ENCODE data around the gene LRTM2.

The LRTM2 gene

DNA sequence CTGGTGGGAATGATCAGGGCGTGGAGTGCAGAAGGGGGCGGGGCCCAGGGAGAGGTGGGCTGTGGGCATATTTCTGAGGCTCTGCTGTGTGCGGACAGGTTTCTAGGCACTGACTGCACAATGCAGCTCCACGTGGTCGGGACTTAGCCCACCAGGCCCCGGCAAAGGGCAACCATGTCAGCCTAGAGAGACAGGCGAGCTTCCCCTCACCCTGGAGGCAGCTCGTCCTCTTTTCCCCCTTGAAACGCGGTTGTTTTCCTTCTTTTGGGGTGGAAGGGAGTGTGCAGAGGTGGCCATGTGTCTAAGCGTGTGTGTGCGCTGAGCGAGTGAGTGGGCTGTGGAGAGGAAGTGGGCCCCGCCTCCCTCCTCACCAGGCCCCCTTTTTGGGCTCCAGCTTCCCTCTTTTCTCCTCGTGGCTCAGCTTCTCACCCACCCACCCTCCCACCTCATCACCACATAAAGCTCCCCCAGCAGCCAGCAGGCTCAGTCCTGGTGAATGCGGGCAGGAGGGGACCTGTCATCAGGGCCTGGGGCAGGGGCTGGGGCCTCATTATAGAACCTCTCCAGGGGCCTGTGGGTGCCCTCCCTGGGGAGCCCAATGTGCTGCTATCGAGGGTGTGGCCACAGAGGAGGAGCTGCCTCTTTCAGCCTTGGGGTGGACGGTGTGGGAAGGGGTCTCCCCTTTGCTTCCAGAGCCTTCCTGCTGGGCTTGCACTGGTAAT is 22.0 kb downstream of the LRTM2 start:
- DNase-seq (ENCODE audit: low read depth in 3 of 3): no peak

DNA sequence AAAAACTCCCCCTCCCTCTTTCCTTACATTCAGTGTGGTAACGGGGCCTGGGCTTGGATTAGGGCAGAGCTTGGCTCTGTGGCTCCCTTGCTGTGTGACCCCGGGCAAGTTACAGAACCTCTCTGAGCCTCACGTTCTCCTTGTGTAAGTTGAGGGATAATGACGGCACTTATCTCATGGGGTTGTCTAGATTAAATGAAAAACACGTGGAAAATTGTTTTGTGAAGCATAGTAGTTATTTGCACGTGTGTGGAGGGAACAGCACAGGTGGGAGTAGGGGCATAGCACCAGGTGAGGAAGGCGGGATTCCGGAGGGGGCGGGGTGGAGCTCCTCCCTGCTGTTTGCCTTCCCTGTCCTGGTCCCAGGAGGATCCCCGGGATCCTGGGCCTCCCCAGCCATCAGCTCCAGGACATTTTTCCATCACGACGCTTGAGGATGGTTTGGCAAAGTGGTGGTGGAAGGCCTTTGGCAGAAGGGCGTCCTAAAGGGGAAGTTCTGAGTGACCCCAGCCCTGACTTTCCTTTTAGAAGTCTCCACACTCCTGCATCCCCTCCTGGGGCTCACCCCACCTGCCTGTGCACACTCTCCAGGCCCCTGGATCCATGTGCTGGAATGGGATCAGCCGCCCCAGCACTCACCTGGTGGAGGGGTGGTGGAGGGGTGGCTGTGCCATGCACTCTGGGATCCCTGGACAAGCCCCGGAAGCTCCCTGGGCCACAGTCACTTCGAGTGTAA is 22.7 kb downstream of the LRTM2 start:
- no peak for DNase-seq (ENCODE audit: low read depth in 3 of 3)

DNA sequence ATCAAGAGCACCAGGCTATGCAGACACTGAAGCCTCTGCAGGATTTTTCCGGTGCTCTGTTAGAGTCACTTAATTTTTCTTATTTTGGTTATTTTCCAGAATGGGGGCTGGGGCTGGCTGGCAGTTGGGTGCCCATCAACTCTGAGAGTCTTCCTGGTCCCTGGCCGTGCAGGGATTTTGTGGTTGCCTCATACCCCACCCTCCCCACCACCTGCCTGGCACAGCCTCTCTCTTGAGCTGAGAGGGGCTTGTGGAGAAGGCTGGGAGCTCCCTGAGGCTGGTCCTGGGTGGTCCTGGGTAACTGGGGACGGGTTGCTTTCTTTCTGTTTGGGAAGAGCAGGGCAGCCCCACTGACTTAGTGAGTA is 23.3 kb downstream of the LRTM2 start:
- no peak for DNase-seq (ENCODE audit: low read depth in 3 of 3)

DNA sequence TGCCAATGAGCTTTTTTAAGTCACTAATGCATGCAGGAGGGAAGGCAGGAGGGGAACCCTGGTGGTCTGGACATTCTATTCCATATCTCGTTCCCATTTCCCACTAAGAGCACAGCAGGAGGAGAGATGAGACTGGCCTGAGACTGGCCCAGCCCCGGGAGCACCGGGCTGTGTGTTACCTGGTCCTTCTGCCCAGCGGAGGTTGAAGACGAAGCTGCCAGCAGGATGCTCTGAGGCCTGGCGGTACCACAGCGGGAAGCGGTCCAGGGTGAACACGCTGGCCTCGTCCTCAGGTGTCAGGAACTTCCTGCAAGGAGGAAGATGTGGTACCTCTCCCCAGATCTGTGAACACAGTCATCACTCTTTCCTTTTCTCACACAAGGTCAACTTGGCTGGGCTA is 23.9 kb downstream of the LRTM2 start:
- no peak for DNase-seq (ENCODE audit: low read depth in 3 of 3)

DNA sequence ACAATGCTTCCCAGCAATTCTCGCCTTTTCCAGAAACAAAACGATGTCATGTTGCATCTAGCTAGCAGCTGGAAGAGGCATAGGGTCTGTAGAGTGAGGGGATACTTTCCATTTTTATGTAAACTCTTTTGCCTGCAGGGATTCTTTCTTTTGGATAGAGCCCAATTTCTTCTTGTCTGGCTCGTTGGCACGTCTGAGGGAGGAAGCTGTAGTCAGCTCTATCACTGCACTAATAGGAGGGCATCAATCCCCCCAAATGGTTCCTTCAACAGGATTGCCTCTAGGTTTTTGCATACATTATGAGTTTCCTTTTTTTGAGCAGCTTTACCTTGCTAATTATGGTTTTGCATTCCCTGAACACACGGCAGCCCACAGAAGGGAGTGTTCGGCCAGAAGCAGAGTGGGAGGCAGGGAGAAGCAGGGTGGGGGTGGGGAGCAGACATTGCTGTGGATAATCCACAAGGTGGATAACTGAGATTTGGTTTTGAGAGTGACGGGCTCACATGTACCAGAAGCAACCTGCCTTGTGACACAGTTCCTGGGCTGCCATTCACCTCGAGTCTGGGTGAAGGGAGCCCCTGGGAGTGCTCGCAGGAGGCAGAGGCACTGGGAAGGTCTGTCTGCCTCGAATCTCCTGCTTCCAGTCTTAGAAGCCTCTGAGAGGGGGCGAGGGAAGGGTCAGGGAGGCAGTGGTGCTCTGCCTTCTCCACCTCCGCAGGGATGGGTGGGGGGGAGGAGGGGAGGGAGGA is 24.5 kb downstream of the LRTM2 start:
- DNase-seq (ENCODE audit: low read depth in 3 of 3): no peak

DNA sequence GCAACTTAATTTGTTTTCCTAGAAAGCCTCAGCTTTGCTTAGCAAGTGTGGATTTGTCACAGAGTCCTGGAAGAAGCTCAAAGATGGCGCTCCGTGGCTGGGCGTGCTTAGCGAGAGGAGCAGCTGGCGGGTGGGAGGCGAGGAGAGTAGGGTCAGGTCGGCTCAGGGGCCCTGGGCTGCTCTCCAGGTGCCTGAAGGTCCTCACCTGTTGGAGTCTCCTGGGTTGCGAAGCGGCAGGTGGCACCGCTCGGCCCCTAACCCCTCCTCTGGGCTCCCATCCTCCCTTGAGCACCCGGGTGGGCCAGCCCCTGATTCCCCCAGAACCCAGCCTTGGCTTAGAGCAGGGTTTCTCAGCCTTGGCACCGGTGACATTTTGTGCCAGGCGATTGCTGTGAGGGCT is 25.1 kb downstream of the LRTM2 start:
- DNase-seq (ENCODE audit: low read depth in 3 of 3): no peak

DNA sequence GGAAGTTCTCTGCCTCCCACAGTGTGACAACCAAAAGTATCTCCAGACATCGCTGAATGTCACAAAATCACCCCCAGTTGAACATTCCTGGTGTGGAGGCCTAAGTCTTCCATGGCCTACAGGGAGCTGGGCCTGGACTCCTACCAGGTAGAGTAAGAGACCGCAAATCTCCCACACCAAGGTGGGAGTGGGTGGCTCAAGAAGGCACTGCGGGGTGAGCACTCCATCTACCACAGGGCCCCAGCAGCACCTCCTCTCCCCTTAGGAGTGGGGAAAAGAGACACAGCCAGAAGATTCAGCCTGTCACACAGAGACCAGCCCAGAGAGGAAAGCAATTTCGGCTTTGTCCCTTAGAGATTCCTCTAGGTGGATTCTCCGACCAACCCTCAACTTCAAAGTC is 25.5 kb downstream of the LRTM2 start:
- no peak for DNase-seq (ENCODE audit: low read depth in 3 of 3)

DNA sequence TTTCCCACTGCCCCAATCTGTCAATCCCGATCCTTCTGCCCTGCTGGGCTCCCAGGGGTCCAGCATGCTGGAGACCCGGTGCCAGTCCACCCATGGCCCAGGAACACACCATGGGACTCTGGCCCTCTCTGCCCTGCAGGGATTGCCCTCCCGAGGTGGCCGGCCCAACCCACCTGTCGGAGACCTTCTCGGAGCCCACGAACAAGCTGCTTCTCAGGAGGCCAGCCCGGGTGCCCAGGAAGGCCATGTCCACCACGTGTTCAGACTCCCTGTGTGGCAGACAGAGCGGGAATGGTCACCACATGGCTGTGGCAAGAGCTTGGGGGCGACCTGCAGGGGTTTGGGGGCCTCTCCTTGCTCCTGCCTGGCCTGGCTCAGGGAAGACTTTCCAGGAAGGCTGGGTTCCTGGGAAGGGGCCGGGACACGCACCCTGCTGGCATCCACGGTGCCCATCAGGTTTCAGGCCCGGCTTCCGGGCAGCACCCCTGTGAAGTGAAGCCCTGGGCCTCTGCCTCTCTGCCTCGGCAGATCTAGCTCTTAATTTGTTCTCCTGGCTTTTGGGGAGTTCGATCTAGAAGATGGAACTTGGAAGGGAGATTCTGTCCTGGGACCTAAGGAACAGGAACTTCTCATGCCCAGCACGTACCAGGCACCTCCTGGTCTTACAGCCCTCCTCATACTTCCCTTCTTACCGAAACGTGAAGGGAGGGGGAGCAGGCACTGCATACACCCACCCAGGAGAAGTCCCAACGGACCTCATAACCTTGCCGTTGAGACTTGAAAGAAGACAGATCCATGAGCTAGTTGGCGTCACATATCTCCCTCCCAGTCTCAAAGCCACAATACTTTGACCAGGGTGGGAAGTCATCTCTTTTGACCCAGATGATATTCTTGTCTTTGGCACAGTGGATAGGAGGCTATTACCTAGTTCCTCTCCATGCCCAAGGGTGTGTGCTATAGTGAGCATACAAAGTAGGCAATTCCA is 26.3 kb downstream of the LRTM2 start:
- DNase-seq (ENCODE audit: low read depth in 3 of 3): no peak

DNA sequence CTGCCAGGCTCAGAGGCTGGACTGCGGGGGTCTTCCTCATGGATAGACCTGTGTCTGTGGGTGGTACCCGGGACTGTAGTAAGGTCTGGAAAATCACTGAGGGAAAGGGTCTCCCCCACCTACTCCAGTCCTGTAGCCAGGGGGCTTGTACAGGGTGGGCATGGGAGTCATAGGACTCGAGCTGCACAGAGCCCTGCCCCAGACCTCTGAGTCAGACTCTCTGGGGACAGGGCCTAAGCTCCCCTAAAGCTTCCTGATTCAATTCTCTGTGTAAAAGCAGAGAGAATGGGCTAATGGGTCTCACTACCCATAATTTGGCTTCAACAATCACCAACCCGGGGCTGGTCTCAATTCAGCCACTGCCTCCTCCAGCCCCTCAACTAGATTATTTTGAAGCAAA is 27.0 kb downstream of the LRTM2 start:
- DNase-seq (ENCODE audit: low read depth in 3 of 3): no peak

DNA sequence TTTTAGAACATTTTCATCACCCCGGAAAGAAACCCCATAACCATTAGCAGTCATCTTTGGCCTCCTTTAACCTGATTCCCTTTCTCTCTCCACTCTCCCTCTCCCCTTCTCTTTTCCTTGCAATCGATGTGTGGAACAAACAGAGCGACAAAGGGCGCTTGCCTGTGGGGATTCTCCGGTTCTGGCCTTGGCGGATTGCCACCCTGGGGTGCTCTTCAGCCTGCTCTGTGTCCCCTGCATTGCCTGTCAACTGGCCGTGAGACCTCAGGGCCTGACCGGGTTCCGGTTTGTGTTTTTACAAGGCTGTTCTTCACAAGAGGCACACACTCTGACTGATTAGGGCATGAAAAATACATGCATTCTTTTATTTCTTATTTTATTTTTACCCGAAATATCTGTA is 27.8 kb downstream of the LRTM2 start:
- no peak for DNase-seq (ENCODE audit: low read depth in 3 of 3)

DNA sequence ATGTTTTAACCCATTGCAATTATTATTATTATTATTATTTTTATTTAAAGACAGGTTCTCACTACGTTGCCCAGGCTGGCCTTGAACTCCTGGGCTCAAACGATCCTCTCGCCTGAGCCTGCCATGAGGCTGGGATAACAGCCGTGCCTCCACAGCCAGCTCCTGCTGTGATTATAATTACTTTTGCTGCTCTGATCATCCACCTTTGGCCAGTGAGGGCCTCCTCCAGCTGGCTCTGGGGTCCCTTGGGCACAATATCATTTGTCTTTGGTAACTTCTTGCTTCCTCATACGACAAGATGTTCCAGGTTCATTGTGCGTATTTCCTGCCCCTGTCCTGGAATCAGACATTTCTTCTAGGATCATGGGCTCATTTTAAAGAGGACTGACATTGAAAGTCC is 28.4 kb downstream of the LRTM2 start:
- no peak for DNase-seq (ENCODE audit: low read depth in 3 of 3)

DNA sequence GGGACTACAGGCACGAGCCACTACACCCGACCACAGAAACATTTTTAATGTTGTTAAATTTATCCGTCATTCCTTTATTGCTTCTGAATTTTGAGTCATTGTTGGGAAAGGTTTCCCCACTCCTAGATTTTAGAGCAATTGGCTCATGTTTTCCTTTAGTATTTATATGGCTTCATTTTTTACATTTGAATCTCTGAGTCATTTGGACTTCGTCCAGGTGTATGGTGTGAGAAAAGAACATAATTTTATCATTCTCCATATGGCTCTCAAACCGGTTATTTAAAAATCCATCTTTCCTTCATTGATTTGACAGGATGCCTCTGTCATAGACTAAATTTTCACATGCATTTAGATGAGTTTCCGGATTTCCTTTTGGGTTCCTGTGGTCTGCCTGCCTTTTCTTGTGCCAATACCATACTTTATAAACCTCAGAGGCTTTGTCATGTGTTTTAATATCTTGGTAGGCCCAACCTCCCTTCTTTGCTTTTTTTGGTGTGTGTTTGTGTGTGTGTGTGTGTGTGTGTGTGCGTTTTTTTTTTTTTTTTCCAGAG is 30.9 kb downstream of the LRTM2 start:
- DNase-seq (ENCODE audit: low read depth in 3 of 3): no peak

DNA sequence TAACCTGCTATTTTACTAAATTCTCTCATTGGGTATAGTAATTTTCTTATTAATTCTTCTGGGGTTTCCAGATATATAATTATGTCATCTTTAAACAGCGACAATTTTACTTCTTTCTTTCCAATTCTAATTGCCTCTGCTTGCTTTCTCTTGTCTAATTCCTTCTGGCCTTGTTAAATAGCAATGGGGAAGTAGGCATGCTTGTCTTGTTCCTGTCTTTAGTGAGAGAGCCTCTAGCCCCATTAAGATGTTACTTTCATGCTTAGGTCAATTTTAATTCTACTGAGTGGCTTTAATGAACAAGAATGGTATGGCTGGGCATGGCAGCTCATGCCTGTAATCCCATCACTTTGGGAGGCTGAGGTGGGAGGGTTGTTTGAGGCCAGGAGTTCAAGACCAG is 31.7 kb downstream of the LRTM2 start:
- no peak for DNase-seq (ENCODE audit: low read depth in 3 of 3)

DNA sequence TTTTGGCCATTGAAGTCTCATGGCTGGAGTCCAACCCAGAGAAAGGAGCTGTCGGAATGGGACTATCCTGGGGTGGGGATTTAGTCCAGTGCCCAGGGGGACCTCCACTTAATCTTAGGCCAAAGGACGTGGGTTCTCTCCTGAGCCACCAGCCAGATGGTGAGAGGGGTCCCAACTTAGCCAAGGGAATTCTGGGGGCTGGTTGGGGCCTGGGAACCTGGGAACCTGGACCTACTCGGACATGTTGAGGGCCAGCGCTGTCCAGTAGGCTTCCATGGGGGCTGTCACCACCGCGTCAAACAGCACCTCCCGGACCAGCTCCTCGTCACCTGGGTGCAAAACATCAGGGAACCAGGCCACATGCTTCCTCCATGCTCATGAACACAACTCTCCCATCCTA is 33.4 kb downstream of the LRTM2 start:
- no peak for DNase-seq (ENCODE audit: low read depth in 3 of 3)

DNA sequence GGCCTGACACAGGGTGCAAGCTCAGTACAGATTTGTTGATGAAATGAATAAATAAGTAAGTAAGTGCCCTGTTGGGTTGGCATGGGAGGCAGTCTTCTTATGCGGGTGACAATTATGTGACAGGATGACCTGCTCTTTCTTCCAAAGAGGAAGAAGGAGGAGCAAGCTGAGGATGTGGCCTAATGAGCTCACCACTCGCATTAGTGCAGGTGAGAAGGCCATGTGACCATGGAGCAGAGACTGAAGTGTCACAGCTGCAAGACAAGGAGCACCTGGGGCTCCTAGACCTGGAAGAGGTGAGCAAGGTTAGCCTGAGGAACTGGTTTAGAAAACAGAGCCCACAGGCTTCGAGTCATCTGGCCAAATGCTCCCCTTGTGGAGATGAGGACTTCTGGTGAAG is 34.9 kb downstream of the LRTM2 start:
- DNase-seq (ENCODE audit: low read depth in 3 of 3): no peak

DNA sequence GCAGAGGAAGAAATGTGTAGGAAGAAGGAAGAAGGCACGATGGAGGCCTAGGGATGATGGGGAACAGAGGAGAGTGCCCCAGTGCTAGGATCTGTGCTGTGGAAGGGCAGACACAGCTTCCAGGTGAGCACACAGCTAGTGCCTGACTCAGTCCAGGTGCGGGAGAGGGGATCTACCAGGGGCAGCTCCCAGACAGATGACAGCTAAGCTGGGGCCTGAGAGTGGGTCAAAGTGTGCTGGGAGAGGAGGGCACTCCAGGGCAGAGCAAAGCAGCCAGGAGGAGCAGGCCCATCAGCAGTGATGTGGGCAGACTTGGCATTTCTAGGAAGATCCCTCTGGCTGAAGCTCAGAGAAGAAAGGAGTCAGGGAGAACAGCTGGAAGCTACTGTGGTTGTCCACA is 36.7 kb downstream of the LRTM2 start:
- no peak for DNase-seq (ENCODE audit: low read depth in 3 of 3)

DNA sequence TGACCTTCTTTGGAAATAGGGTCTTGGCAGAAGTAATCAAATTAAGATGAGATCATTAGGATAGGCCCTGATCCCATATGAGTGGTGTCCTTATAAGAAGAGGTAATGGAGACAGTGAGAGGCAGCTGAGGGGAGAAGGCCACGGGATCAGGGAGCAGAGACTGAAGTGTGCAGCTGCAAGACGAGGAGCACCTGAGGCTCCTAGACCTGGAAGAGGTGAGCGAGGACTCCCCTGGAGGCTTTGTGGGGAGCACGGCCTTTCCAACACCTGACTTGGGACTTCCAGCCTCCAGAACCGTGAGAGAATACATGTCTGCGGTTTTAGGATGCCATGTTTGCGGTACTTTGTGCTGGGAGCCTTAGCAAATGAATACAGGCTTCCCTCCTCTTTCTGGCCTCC is 37.5 kb downstream of the LRTM2 start:
- no peak for DNase-seq (ENCODE audit: low read depth in 3 of 3)

DNA sequence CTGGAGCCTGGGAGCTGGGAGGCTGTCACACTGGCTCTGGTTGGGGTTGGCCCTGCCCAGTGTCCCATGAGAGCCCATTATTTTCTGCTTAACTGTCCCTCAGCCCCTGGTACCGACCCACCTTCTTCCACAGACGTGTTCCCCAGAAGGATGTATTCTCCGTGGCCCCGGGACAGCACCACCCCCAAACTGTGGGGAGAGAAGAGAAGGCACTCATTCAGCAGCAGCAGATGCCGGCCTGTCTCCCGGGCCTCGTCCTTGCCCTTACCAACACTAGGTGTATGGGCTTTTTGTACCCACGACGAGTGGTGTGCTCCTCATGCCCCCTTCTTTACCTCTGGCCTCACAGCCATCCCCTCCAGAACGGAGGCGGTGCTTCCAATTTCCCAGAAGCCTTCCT is 38.1 kb downstream of the LRTM2 start:
- DNase-seq (ENCODE audit: low read depth in 3 of 3): no peak

DNA sequence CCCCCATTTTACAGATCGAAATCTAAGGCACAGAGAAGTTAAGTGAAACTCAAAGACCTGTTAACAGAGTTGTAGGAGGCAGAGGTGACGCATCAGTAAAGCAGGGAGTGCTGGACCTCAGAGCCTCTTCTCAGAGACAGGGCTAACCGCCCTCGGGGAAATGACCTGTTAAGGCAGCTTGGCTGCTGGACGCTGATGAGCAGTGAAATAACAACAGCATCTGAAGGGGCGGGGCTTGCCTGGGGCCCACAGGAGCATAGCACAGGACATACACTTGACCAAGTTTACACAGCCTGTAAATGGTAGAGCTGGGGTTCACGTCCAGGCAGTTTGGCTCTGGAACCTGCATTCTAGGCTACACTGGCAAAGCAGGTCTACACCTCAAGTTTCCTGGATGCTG is 39.3 kb downstream of the LRTM2 start:
- DNase-seq (ENCODE audit: low read depth in 3 of 3): no peak

DNA sequence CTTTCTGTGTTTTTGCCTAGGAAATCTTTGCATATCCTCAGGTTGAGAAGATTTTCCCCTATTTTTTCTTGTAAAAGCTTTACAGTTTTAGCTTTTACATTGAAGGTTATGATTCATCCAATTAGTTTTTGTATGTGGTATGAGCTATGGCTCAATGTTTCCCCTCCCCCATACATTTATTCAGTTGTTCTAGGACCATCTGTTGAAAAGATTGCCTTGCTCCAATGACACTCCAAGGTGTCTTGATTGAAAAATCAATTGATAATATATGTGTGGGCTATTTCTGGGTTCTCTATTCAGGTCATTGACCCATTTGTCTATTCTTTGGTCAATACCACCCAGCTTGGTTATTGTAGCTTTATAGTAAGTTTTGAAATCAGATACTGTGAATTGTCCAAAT is 42.6 kb downstream of the LRTM2 start:
- DNase-seq (ENCODE audit: low read depth in 3 of 3): no peak

DNA sequence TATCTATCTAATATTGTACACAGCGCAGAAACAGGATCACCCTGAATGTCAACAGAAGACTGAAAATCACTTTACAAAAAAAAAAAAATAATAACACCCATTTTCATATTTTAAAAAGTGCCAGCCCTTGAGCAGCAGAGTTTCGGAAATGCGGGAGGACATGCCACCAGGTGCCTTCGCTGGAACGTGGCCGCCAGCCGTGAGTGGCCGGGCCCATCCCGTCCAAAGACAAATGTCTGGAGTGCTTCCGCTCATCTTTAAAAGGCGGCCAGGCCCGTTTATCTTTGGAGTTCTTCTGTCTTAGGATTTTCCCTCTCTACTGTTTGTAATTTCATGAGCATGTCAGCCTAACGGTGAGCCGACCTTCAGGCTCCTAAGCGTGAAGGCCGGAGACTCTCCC is 43.5 kb downstream of the LRTM2 start:
- DNase-seq (ENCODE audit: low read depth in 3 of 3): no peak

DNA sequence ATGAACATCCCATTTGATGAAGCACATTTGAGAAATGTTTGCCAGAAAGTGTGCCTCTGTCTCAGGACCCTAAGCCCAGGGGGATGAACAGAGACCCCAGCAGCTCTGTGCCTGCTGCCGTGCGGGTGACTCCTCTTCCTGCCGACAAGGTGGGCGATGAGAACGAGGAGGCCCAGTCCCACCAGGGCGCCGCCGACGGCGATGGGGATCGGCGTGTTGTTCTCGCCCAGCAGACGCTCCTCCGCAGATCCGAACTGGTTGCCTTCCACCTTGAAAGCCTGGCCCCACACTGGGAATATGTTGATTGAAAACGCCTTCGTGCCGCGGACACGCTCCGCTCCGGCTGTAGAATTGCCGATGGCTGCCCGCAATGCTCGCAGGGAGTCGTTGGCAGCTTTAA is 44.1 kb downstream of the LRTM2 start:
- no peak for DNase-seq (ENCODE audit: low read depth in 3 of 3)

Data from stimulated activated CD4-positive, alpha-beta T cell treated with anti-CD3 and anti-CD28 coated beads, TNF-alpha, amount 100 ng/mL, for 24 hours (primary cell).